Osteoblast (primary cell): ENCODE results near the gene SCN2A. TPM values are rescaled to one million over a fixed set of nuclear protein-coding genes. Genes with fewer than 3 reads are reported as not detected.

ENCODE experiments used
- DNase-seq: peaks from one replicate; pipeline ENCODE4 v3.0.0; 2011; ENCODE audit warnings: low spot score, mixed read lengths; ENCODE audit not compliant: insufficient read length; ENCODE audit errors: missing footprints
- H2AFZ ChIP-seq: 2 replicates; pipeline ENCODE4 v1.6.0; 2011; ENCODE audit warnings: mild to moderate bottlenecking, low read length
- H3K27ac ChIP-seq: 2 replicates; pipeline ENCODE4 v1.5.1; 2011; ENCODE audit warnings: mild to moderate bottlenecking, low read depth, low read length, moderate library complexity
- H3K27me3 ChIP-seq: 2 replicates; pipeline ENCODE4 v1.6.0; 2012; ENCODE audit warnings: mild to moderate bottlenecking, control low read depth, inconsistent platforms, low read length, moderate library complexity; ENCODE audit not compliant: insufficient read depth
- H3K36me3 ChIP-seq: 2 replicates; pipeline ENCODE4 v1.5.1; 2011; ENCODE audit warnings: mild to moderate bottlenecking, low read length, control low read depth, moderate library complexity; ENCODE audit not compliant: insufficient read depth
- H3K4me1 ChIP-seq: 2 replicates; pipeline ENCODE4 v1.5.1; 2011; ENCODE audit warnings: mild to moderate bottlenecking, low read length, control low read depth, moderate library complexity; ENCODE audit not compliant: insufficient read depth
- H3K4me2 ChIP-seq: 2 replicates; pipeline ENCODE4 v1.6.0; 2011; ENCODE audit warnings: mild to moderate bottlenecking, low read length; ENCODE audit not compliant: insufficient read depth
- H3K4me3 ChIP-seq: fragments of 200-600 bp; sonication (generic); 3 replicates; pipeline ENCODE4 v1.5.1; 2012; ENCODE audit warnings: mild to moderate bottlenecking, low read length, inconsistent platforms; ENCODE audit not compliant: insufficient read depth
- H3K79me2 ChIP-seq: 2 replicates; pipeline ENCODE4 v1.6.0; 2012; ENCODE audit warnings: mild to moderate bottlenecking, low read length, control low read depth, inconsistent platforms; ENCODE audit not compliant: insufficient read depth
- H3K9me3 ChIP-seq: 2 replicates; pipeline ENCODE4 v1.5.1; 2011; ENCODE audit warnings: low read depth, low read length, control low read depth
- H4K20me1 ChIP-seq: 2 replicates; pipeline ENCODE4 v1.6.0; 2012; ENCODE audit warnings: mild to moderate bottlenecking, low read length, control low read depth; ENCODE audit not compliant: insufficient read depth
- total RNA-seq: library from RNA; depleted of rRNA; stranded (reverse); fragments of >200 nt; gene quantifications from 2 replicates; pipeline ENCODE4 v1.2.3, GENCODE V29; 2012
- TF ChIP-seq, protein P1 (sequence below): IDR thresholded peaks from 2 replicates; pipeline ENCODE4 v1.5.1; 2011; ENCODE audit warnings: mild to moderate bottlenecking, low read depth, low read length, moderate library complexity; ENCODE audit errors: extremely low read depth

SCN2A gene
- total RNA-seq, 1 donor = 2.2 TPM

DNA sequence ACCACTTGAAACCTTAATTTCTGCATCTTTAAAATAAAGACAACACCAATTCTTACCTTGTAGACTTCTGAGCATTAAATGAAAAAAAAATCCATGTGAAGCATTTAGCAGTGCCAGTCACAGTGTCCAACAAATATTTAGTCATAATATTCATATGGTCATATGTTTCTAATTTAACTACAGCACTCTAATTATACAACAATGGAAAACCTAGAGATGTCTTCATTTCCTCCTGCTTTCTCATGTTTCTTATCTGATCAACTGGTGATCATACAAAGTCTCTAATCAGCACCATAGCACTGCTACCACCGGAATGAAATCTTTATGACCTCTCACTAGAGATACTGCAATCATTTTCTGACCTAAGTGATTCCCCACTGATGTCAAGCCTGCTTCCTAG is 25.1 kb upstream of the SCN2A start:
- Histone ChIP-seq H4K20me1 (no peaks in the 10 kb centered on the region), H3K36me3 (no peaks in the 10 kb centered on the region), H3K4me1 (no peaks in the 10 kb centered on the region), H3K4me2 (no peak overlapping the region), H2AFZ (no peak overlapping the region), H3K79me2 (no peaks in the 10 kb centered on the region), H3K27me3 (no peaks in the 10 kb centered on the region), H3K27ac (no peak overlapping the region), H3K9me3 (no peaks in the 10 kb centered on the region), H3K4me3 (no peak overlapping the region)
- no peak for DNase-seq
- TF ChIP-seq, protein P1, sequence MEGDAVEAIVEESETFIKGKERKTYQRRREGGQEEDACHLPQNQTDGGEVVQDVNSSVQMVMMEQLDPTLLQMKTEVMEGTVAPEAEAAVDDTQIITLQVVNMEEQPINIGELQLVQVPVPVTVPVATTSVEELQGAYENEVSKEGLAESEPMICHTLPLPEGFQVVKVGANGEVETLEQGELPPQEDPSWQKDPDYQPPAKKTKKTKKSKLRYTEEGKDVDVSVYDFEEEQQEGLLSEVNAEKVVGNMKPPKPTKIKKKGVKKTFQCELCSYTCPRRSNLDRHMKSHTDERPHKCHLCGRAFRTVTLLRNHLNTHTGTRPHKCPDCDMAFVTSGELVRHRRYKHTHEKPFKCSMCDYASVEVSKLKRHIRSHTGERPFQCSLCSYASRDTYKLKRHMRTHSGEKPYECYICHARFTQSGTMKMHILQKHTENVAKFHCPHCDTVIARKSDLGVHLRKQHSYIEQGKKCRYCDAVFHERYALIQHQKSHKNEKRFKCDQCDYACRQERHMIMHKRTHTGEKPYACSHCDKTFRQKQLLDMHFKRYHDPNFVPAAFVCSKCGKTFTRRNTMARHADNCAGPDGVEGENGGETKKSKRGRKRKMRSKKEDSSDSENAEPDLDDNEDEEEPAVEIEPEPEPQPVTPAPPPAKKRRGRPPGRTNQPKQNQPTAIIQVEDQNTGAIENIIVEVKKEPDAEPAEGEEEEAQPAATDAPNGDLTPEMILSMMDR = no peak

DNA sequence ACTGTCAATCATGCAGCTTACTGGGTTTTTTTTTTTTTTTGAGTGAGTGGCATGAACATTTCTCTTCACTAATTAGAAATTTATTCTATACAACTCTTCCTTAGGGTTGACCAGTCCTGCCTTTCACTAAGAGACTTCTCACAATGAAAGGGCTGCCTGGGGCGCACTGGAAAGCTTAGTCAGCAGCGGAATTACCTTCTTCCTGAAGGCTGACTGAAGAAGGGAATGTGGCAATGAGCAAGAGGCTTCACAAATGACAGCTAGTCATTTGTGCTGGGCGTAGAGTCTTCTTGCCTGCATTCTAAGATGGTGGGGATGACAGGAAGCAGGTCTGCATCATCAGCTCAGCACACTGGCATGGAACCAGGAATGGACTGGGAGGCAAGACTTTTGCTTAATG is 19.7 kb upstream of the SCN2A start:
- no peak for DNase-seq
- Histone ChIP-seq H4K20me1 (no peaks in the 10 kb centered on the region), H2AFZ (no peak overlapping the region), H3K36me3 (no peaks in the 10 kb centered on the region), H3K4me1 (no peaks in the 10 kb centered on the region), H3K4me3 (no peak overlapping the region), H3K27me3 (no peaks in the 10 kb centered on the region), H3K4me2 (no peak overlapping the region), H3K9me3 (no peaks in the 10 kb centered on the region), H3K79me2 (no peaks in the 10 kb centered on the region), H3K27ac (no peak overlapping the region)
- TF ChIP-seq, protein P1 = no peak

DNA sequence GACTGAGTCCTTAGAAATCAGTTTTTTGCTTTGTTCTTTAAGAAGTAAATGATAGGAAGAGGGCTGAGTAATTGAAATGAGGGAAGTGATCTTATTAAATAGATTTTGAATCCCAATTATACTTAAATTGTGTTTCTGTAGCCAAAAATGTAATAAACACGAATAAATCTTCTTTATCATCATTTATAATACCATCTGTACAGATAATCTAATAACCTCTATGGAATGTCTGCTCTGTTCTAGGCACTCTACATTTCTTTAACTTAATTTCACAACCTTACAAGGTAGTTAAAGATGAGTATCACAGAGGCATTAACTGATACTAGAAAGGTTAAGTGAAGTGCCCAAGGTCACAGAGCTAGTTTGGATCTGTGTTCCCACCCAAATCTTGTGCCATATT is 14.3 kb upstream of the SCN2A start:
- Histone ChIP-seq H3K79me2 (no peaks in the 10 kb centered on the region), H3K27me3 (no peaks in the 10 kb centered on the region), H3K4me1 (no peaks in the 10 kb centered on the region), H2AFZ (no peak overlapping the region), H3K4me2 (no peak overlapping the region), H3K27ac (no peak overlapping the region), H3K36me3 (no peaks in the 10 kb centered on the region), H3K4me3 (no peak overlapping the region), H3K9me3 (no peaks in the 10 kb centered on the region), H4K20me1 (no peaks in the 10 kb centered on the region)
- DNase-seq = no peak
- TF ChIP-seq, protein P1 = no peak

DNA sequence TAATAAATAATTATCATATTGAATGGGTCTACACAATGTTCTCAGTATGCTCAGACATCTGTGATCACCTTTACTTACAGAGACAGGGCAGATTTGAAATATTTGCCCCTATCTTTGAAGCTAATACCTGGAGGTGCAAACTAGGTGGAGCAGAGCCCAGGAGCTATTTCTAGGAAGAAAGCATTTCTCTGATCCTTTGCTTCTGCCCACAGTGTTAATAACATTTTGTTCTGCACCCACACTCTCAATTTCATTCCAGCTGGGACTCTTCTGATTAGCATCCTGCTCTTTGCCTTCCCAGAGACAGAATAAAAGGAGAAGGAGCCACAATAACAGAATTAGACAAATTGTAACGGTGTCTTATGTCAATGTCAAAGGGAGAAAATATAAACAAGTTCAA is 11.6 kb upstream of the SCN2A start:
- Histone ChIP-seq H3K4me2 (no peak overlapping the region), H3K27me3 (no peaks in the 10 kb centered on the region), H3K36me3 (no peaks in the 10 kb centered on the region), H3K27ac (no peak overlapping the region), H3K79me2 (no peaks in the 10 kb centered on the region), H4K20me1 (no peaks in the 10 kb centered on the region), H3K4me1 (no peaks in the 10 kb centered on the region), H2AFZ (no peak overlapping the region), H3K4me3 (no peak overlapping the region), H3K9me3 (no peaks in the 10 kb centered on the region)
- no peak for DNase-seq
- TF ChIP-seq, protein P1 = no peak
